AG08396 (cell line): ENCODE results near the gene PIGK.

Experiments
- DNase-seq: peaks from one replicate; pipeline ENCODE4 v3.0.0; 2012; ENCODE audit warnings: low spot score, mixed read lengths

The PIGK gene

GRCh38 chr1:77096496-77097255 lies 122.6 kb downstream of the PIGK start:
- no peak for DNase-seq

- DNase-seq: no peak
These were observed 124.0 kb downstream of the PIGK start for GRCh38 chr1:77095236-77095635.

- DNase-seq: no peak
These were observed 129.5 kb downstream of the PIGK start for GRCh38 chr1:77089756-77090155.

GRCh38 chr1:77085109-77085508 lies 134.1 kb downstream of the PIGK start:
- no peak for DNase-seq

GRCh38 chr1:77084457-77084856 lies 134.8 kb downstream of the PIGK start:
- DNase-seq: no peak

GRCh38 chr1:77081834-77082233 lies 137.4 kb downstream of the PIGK start:
- DNase-seq: no peak

GRCh38 chr1:77076759-77077158 lies 142.5 kb downstream of the PIGK start:
- no peak for DNase-seq

GRCh38 chr1:77068013-77068412 lies 151.2 kb downstream of the PIGK start:
- no peak for DNase-seq

- no peak for DNase-seq
These were observed 153.4 kb downstream of the PIGK start for GRCh38 chr1:77065693-77066342.

- no peak for DNase-seq
These were observed 155.0 kb downstream of the PIGK start for GRCh38 chr1:77064246-77064645.

- no peak for DNase-seq
These were observed 156.1 kb downstream of the PIGK start for GRCh38 chr1:77063118-77063517.

GRCh38 chr1:77061162-77061561 lies 158.1 kb downstream of the PIGK start:
- no peak for DNase-seq

- no peak for DNase-seq
These were observed 159.2 kb downstream of the PIGK start for GRCh38 chr1:77060000-77060399.

- DNase-seq: no peak
These were observed 161.1 kb downstream of the PIGK start for GRCh38 chr1:77057994-77058585.

GRCh38 chr1:77056525-77056924 lies 162.7 kb downstream of the PIGK start:
- DNase-seq: no peak

GRCh38 chr1:77051425-77051824 lies 167.8 kb downstream of the PIGK start:
- DNase-seq: no peak

- DNase-seq: no peak
These were observed 170.6 kb downstream of the PIGK start for GRCh38 chr1:77048615-77049005.

- DNase-seq: no peak
These were observed 171.1 kb downstream of the PIGK start for GRCh38 chr1:77047978-77048614.

- no peak for DNase-seq
These were observed 171.7 kb downstream of the PIGK start for GRCh38 chr1:77047575-77047974.

GRCh38 chr1:77044133-77044849 lies 174.9 kb downstream of the PIGK start:
- DNase-seq: peak; percentile 8

GRCh38 chr1:77040826-77041225 lies 178.4 kb downstream of the PIGK start:
- no peak for DNase-seq

- DNase-seq: peak; percentile 74
These were observed 179.5 kb downstream of the PIGK start for GRCh38 chr1:77039739-77040138.
